Osteocyte (in vitro differentiated cells): ENCODE measurements around the gene NCAM2. TPM values are rescaled to one million over a fixed set of nuclear protein-coding genes. Genes with fewer than 3 reads are reported as not detected.

ENCODE experiments used
- DNase-seq: peaks from one replicate; pipeline ENCODE4 v3.0.0; 2021; ENCODE audit warnings: mixed read lengths; ENCODE audit not compliant: unreplicated experiment; ENCODE audit errors: extremely low spot score
- H3K27ac Mint-ChIP-seq: one replicate; pipeline ENCODE4 v1.8.0; 2021; ENCODE audit warnings: mild to moderate bottlenecking, mixed read lengths; ENCODE audit not compliant: unreplicated experiment
- H3K27me3 Mint-ChIP-seq: one replicate; pipeline ENCODE4 v1.8.0; 2021; ENCODE audit warnings: mixed read lengths; ENCODE audit not compliant: unreplicated experiment
- H3K36me3 Mint-ChIP-seq: one replicate; pipeline ENCODE4 v1.8.0; 2021; ENCODE audit warnings: mixed read lengths; ENCODE audit not compliant: unreplicated experiment
- H3K4me1 Mint-ChIP-seq: one replicate; pipeline ENCODE4 v1.8.0; 2021; ENCODE audit warnings: mixed read lengths; ENCODE audit not compliant: unreplicated experiment
- H3K4me3 Mint-ChIP-seq: one replicate; pipeline ENCODE4 v1.8.0; 2021; ENCODE audit warnings: mild to moderate bottlenecking, moderate library complexity, mixed read lengths; ENCODE audit not compliant: unreplicated experiment
- H3K9me3 Mint-ChIP-seq: one replicate; pipeline ENCODE4 v1.8.0; 2021; ENCODE audit warnings: mixed read lengths; ENCODE audit not compliant: unreplicated experiment
- total RNA-seq: library from RNA; stranded (reverse); gene quantifications from 2 replicates; pipeline ENCODE4 v1.2.1, GENCODE V29; 2021
- TF ChIP-seq, protein P1 (sequence below): fragments of 200-600 bp; sonication (generic); IDR thresholded peaks from 2 replicates; pipeline ENCODE4 v1.5.0; 2021; ENCODE audit warnings: antibody characterized with exemption, mild to moderate bottlenecking, moderate library complexity

The NCAM2 gene
- total RNA-seq, 1 donor from 2014 or later: 121 TPM

DNA sequence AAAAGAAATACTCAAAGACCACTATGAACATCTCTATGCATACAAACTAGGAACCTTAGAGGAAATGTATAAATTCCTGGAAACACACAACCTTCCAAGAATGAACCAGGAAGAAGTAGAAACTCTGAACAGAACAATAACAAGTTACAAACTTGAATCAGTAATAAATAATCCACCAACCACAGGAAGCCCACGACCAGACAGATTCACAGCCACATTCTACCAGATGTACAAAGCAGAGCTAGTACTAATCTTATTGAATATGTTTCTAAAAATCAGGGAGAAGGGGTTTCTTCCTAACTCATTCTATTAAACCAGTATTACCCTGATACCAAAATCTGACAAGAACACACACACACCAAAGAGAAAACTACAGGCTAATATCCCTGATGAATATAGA, 263.8 kb downstream of the NCAM2 start:
- H3K36me3 Mint-ChIP-seq: peaks cover 5% of the 10 kb centered on the region
- no peaks in the 10 kb centered on the region for H3K27me3 Mint-ChIP-seq
- no peak for DNase-seq
- no peak overlapping the region for H3K27ac Mint-ChIP-seq
- TF ChIP-seq, protein P1, sequence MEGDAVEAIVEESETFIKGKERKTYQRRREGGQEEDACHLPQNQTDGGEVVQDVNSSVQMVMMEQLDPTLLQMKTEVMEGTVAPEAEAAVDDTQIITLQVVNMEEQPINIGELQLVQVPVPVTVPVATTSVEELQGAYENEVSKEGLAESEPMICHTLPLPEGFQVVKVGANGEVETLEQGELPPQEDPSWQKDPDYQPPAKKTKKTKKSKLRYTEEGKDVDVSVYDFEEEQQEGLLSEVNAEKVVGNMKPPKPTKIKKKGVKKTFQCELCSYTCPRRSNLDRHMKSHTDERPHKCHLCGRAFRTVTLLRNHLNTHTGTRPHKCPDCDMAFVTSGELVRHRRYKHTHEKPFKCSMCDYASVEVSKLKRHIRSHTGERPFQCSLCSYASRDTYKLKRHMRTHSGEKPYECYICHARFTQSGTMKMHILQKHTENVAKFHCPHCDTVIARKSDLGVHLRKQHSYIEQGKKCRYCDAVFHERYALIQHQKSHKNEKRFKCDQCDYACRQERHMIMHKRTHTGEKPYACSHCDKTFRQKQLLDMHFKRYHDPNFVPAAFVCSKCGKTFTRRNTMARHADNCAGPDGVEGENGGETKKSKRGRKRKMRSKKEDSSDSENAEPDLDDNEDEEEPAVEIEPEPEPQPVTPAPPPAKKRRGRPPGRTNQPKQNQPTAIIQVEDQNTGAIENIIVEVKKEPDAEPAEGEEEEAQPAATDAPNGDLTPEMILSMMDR: no peak
- H3K4me1 Mint-ChIP-seq: no peaks in the 10 kb centered on the region
- no peak overlapping the region for H3K4me3 Mint-ChIP-seq
- peaks cover 13% of the 10 kb centered on the region for H3K9me3 Mint-ChIP-seq

DNA sequence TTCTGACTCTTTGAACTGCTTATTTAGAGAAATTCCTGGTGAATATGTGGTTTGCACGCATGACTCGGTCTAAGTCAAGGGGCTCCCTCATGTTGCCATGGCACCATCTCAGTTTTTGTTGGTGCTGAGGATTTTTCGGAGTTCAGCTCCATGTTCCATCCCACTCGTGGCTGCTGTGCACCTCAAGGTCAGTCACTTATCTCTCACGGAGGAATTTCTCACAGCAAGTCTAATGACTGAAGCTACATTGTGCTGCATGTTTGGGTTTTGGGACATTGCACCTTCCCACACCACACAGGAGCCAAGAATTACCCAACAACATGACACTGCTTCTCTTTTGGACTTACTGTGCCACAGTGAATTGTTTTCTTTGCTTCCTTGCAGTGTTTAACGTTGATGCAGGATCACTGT, 269.9 kb downstream of the NCAM2 start:
- TF ChIP-seq, protein P1: no peak
- peaks cover 14% of the 10 kb centered on the region for H3K4me1 Mint-ChIP-seq
- no peak overlapping the region for H3K4me3 Mint-ChIP-seq

DNA sequence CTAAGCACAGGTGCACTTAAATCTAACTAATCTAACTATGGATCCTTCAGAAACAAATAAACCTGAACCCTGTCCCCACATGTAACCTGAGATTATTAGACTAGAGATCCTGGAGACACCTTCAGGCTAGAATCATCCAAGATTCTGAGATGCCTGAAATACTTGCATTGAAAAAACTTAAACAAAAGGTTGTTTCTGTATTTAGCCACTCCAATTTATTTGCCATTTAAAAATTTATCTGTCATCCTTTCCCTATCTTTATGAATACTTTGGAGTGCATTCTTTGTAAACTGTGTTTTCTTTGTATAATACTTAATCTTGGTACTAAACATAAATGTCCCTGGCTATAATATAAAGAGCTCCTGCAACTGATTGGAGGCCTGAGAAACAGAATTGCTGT, 270.7 kb downstream of the NCAM2 start:
- Mint-ChIP-seq H3K27ac (no peak overlapping the region), H3K27me3 (no peaks in the 10 kb centered on the region), H3K4me3 (no peak overlapping the region), H3K9me3 (no peaks in the 10 kb centered on the region), H3K4me1 (peaks cover 14% of the 10 kb centered on the region), H3K36me3 (no peaks in the 10 kb centered on the region)
- no peak for DNase-seq
- TF ChIP-seq, protein P1: no peak

More for the DNA sequence above, 269.9 kb downstream of the NCAM2 start:
- H3K36me3 Mint-ChIP-seq: no peaks in the 10 kb centered on the region
- no peaks in the 10 kb centered on the region for H3K27me3 Mint-ChIP-seq
- H3K27ac Mint-ChIP-seq: no peak overlapping the region
- H3K9me3 Mint-ChIP-seq: no peaks in the 10 kb centered on the region
- DNase-seq: no peak

DNA sequence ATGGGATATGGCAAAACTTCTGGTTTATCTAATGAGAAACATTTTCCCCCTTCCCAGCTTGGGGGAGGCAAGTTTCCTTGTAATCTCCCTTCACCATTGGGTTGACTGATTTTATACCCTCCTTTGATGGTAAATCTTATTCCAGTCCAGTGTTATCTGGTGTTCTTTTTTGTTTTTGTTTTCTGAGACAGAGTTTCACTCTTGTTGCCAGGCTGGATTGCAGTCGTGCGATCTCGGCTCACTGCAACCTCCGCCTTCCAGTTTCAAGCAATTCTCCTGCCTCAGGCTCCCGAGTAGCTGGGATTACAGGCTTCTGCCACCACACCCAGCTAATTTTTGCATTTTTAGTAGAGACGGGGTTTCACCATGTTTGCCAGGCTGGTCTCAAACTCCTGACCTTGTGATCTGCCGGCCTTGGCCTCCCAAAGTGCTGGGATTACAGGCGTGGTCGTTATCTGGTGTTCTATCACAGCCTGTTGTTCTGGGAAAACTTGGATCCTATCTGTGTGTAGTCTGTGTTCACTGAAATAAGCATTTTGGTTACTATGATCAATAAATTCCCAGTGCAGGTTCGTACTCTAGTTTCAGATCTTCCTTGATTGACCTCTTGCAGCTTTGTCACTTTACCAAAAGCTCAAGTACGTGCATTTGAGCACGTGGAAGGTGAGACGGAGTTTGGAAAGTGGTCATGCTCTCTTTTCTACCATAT, 281.1 kb downstream of the NCAM2 start:
- no peaks in the 10 kb centered on the region for H3K9me3 Mint-ChIP-seq
- no peaks in the 10 kb centered on the region for H3K27me3 Mint-ChIP-seq
- no peak overlapping the region for H3K27ac Mint-ChIP-seq
- no peak overlapping the region for H3K4me3 Mint-ChIP-seq
- no peaks in the 10 kb centered on the region for H3K36me3 Mint-ChIP-seq
- no peak for DNase-seq
- H3K4me1 Mint-ChIP-seq: no peaks in the 10 kb centered on the region
- TF ChIP-seq, protein P1: no peak

DNA sequence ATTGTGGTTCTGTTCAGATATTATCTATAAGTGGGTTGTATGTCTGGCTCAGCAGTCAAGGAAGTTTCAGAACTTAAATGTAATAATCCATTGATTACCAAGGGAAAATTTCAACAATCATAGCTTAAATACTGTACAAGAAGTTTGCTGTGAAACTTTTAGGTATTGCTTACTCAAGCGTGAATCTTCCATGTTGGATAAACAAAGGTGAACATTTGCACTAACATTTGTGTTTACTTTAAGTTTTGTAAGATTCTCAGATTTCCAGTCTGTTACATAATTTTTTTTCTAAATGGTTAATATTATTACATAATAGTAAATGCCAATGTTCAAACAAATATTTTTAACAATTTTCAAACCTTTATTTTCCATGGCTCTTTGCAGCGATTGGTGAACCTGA, 285.6 kb downstream of the NCAM2 start:
- no peaks in the 10 kb centered on the region for H3K9me3 Mint-ChIP-seq
- no peak overlapping the region for H3K27ac Mint-ChIP-seq
- H3K36me3 Mint-ChIP-seq: peaks cover 17% of the 10 kb centered on the region
- H3K4me3 Mint-ChIP-seq: no peak overlapping the region
- TF ChIP-seq, protein P1: no peak
- H3K4me1 Mint-ChIP-seq: peaks cover 3% of the 10 kb centered on the region
- DNase-seq: no peak
- H3K27me3 Mint-ChIP-seq: no peaks in the 10 kb centered on the region
